CD14-positive monocyte (primary cell): ENCODE data around the gene ITPRIPL2. TPM values are rescaled to one million over a fixed set of nuclear protein-coding genes. Genes with fewer than 3 reads are reported as not detected.
A peak's percentile ranks its signal among the peaks of the same experiment; 100 is the strongest.

ENCODE experiments used
- DNase-seq, 3 donors: peaks; one replicate each; pipeline ENCODE4 v3.0.0-alpha.2; 2011 to 2022
- H2AFZ ChIP-seq: 2 replicates; pipeline ENCODE4 v1.6.0; 2012; ENCODE audit warnings: mild to moderate bottlenecking, low read depth, low read length, inconsistent platforms; ENCODE audit not compliant: insufficient read depth, poor library complexity, severe bottlenecking
- H3K27ac ChIP-seq, 2 donors: 1 replicate in 1 of 2; 2 replicates in 1 of 2; pipeline ENCODE4 v1.5.1; 2012 to 2013; ENCODE audit warnings: low read length in 2 of 2, control low read depth in 1 of 2, inconsistent platforms in 1 of 2, low read depth in 1 of 2, mild to moderate bottlenecking in 1 of 2
- H3K27me3 ChIP-seq, 2 donors: one replicate each; pipeline versions ENCODE4 v1.6.0 to v1.6.1; 2011 to 2013; ENCODE audit warnings: low read length in 2 of 2; ENCODE audit not compliant: control insufficient read depth in 2 of 2, insufficient read depth in 2 of 2
- H3K36me3 ChIP-seq, 2 donors: replicated peaks in 1 of 2; 1 replicate in 1 of 2; 2 replicates in 1 of 2; pipeline versions ENCODE4 v1.5.1 to v1.6.1; 2012 to 2013; ENCODE audit warnings: low read length in 2 of 2, control low read depth in 1 of 2, inconsistent platforms in 1 of 2, mild to moderate bottlenecking in 1 of 2; ENCODE audit not compliant: insufficient read depth in 2 of 2, control insufficient read depth in 1 of 2
- H3K4me1 ChIP-seq, 2 donors: 1 replicate in 1 of 2; 2 replicates in 1 of 2; pipeline versions ENCODE4 v1.5.1 to v1.6.1; 2012 to 2013; ENCODE audit warnings: low read length in 2 of 2, control low read depth in 1 of 2, inconsistent platforms in 1 of 2, mild to moderate bottlenecking in 1 of 2, moderate library complexity in 1 of 2; ENCODE audit not compliant: insufficient read depth in 2 of 2, control insufficient read depth in 1 of 2
- H3K4me2 ChIP-seq: replicated peaks from 2 replicates; pipeline ENCODE3; 2012; ENCODE audit warnings: low read length, moderate library complexity, mild to moderate bottlenecking; ENCODE audit not compliant: poor library complexity, severe bottlenecking; ENCODE audit errors: extremely low read depth
- H3K4me3 ChIP-seq, 3 experiments: fragments of 200-600 bp in 1 of 3; sonication (generic) in 1 of 3; replicated peaks in 1 of 3; 1 replicate in 2 of 3; 2 replicates in 1 of 3; pipeline ENCODE4 v1.5.1; 2011 to 2013; ENCODE audit warnings: low read length in 3 of 3, mild to moderate bottlenecking in 3 of 3, control low read depth in 2 of 3, low read depth in 2 of 3, inconsistent platforms in 1 of 3, moderate library complexity in 1 of 3
- H3K79me2 ChIP-seq: 2 replicates; pipeline ENCODE4 v1.6.0; 2012; ENCODE audit warnings: mild to moderate bottlenecking, control low read depth, inconsistent platforms, low read length, moderate library complexity; ENCODE audit not compliant: insufficient read depth
- H3K9ac ChIP-seq: 2 replicates; pipeline ENCODE4 v1.6.0; 2017; ENCODE audit warnings: low read length, mild to moderate bottlenecking; ENCODE audit not compliant: insufficient read depth, poor library complexity, severe bottlenecking
- H3K9me3 ChIP-seq, 2 donors: replicated peaks in 1 of 2; 1 replicate in 1 of 2; 2 replicates in 1 of 2; pipeline versions ENCODE4 v1.5.1 to v1.6.1; 2012 to 2013; ENCODE audit warnings: low read length in 2 of 2, control low read depth in 1 of 2; ENCODE audit not compliant: control insufficient read depth in 1 of 2, insufficient read depth in 1 of 2
- H4K20me1 ChIP-seq: 2 replicates; pipeline ENCODE4 v1.6.0; 2012; ENCODE audit warnings: mild to moderate bottlenecking, low read length, control low read depth, moderate library complexity; ENCODE audit not compliant: insufficient read depth
- H3K27ac Mint-ChIP-seq, 7 donors: one replicate each; pipeline ENCODE4 v1.8.0; 2020; ENCODE audit warnings: mild to moderate bottlenecking in 7 of 7, mixed read lengths in 7 of 7, moderate library complexity in 6 of 7, inconsistent platforms in 2 of 7
- H3K27me3 Mint-ChIP-seq, 3 donors: one replicate each; pipeline ENCODE4 v1.8.0; 2021 to 2022; ENCODE audit warnings: low read depth in 3 of 3, mild to moderate bottlenecking in 3 of 3, mixed read lengths in 3 of 3, moderate library complexity in 3 of 3, inconsistent platforms in 1 of 3
- H3K36me3 Mint-ChIP-seq, 2 donors: one replicate each; pipeline ENCODE4 v1.8.0; 2020; ENCODE audit warnings: mixed read lengths in 2 of 2, inconsistent platforms in 1 of 2, mild to moderate bottlenecking in 1 of 2
- H3K4me1 Mint-ChIP-seq: one replicate; pipeline ENCODE4 v1.8.0; 2020; ENCODE audit warnings: mild to moderate bottlenecking, mixed read lengths
- H3K4me3 Mint-ChIP-seq, 2 donors: one replicate each; pipeline ENCODE4 v1.8.0; 2020; ENCODE audit warnings: mild to moderate bottlenecking in 2 of 2, mixed read lengths in 2 of 2, moderate library complexity in 1 of 2
- H3K9me3 Mint-ChIP-seq, 7 donors: one replicate each; pipeline ENCODE4 v1.8.0; 2020 to 2022; ENCODE audit warnings: mixed read lengths in 7 of 7, mild to moderate bottlenecking in 6 of 7, moderate library complexity in 6 of 7, inconsistent platforms in 2 of 7
- CTCF ChIP-seq: fragments of 200-600 bp; IDR thresholded peaks from one replicate; pipeline ENCODE4 v1.8.0; 2022; ENCODE audit warnings: antibody characterized with exemption, mild to moderate bottlenecking
- WGBS: methylation state at CpG from one replicate; pipeline ENCODE4 v1.1.5; 2013; ENCODE audit warnings: missing lambda C conversion rate; ENCODE audit not compliant: insufficient coverage; 5-methylcytosine and 5-hydroxymethylcytosine counted together
- intact Hi-C, 2 donors: fragments of 100-400 bp; cut with micrococcal nuclease; formaldehyde crosslinking; loops; one replicate each; pipeline versions ENCODE4 v1.15.0 to v1.15.1; 2023
- polyA plus RNA-seq, 3 donors: library from polyadenylated mRNA; depleted of rRNA in 1 of 3; unstranded in 2 of 3; stranded (reverse) in 1 of 3; fragments of 300-500 nt in 2 of 3; fragments of >200 nt in 1 of 3; fragmentation: Illumina TruSeq in 2 of 3; gene quantifications; 1 replicate in 2 of 3; 2 replicates in 1 of 3; pipeline ENCODE4 v1.2.3, GENCODE V29; 2012 to 2021

Gene ITPRIPL2
- polyA plus RNA-seq, 3 donors, result 7.9 to 9.0 (median 8.2) TPM

- H3K79me2 ChIP-seq, result no peaks in the 10 kb centered on the region
- no peak overlapping the region for H3K4me2 ChIP-seq
- WGBS, result no CpG with 5 or more reads among the region's 2 CpGs
- H3K27me3 ChIP-seq, result peaks cover 18 to 38% of the 10 kb centered on the region in 2 donors
- H3K9ac ChIP-seq, result no peak overlapping the region
- H3K27ac ChIP-seq, result no peak overlapping the region
- H3K9me3 Mint-ChIP-seq, result peaks cover 0 to 10% (median 4%) of the 10 kb centered on the region in 7 donors
- DNase-seq, result no peak
- no peak overlapping the region for H3K4me3 ChIP-seq
- H3K4me1 ChIP-seq, result peaks cover 13 to 21% of the 10 kb centered on the region in 2 donors
- no peak overlapping the region for H3K4me3 Mint-ChIP-seq
- H3K9me3 ChIP-seq, result no peaks in the 10 kb centered on the region
- peaks cover 36 to 45% (median 38%) of the 10 kb centered on the region in 3 donors for H3K27me3 Mint-ChIP-seq
- no peak overlapping the region for H2AFZ ChIP-seq
- H3K36me3 ChIP-seq, result no peaks in the 10 kb centered on the region
- H4K20me1 ChIP-seq, result no peaks in the 10 kb centered on the region
- H3K27ac Mint-ChIP-seq, result no peak overlapping the region
- intact Hi-C loops, result loop anchor here (5.0 kb wide), 3 partner anchors 79 to 336 kb away; no protein-coding TSS in a partner anchor
- H3K4me1 Mint-ChIP-seq, result peaks cover 8% of the 10 kb centered on the region
- TF ChIP-seq CTCF, result no peak
- peaks cover 0 to 2% of the 10 kb centered on the region in 2 donors for H3K36me3 Mint-ChIP-seq
Observed at GRCh38 chr16:19166500-19166899, 52.7 kb downstream of the ITPRIPL2 start.

- TF ChIP-seq CTCF, result peak; percentile 92
- Mint-ChIP-seq H3K4me3 (peak within 1 kb of the TSS; percentile 77 to 86), H3K9me3 (peaks cover 0 to 10% (median 4%) of the 10 kb centered on the region in 7 donors), H3K36me3 (peaks cover 0 to 2% of the 10 kb centered on the region in 2 donors), H3K4me1 (peaks cover 19% of the 10 kb centered on the region), H3K27ac (no peak within 1 kb of the TSS), H3K27me3 (peaks cover 36 to 50% (median 48%) of the 10 kb centered on the region in 3 donors)
- Histone ChIP-seq H3K27me3 (peaks cover 18 to 38% of the 10 kb centered on the region in 2 donors), H3K4me3 (peak within 1 kb of the TSS; percentile 30 to 76 (median 46)), H3K9me3 (no peaks in the 10 kb centered on the region), H3K27ac (no peak within 1 kb of the TSS), H3K36me3 (no peaks in the 10 kb centered on the region), H3K79me2 (no peaks in the 10 kb centered on the region), H3K9ac (peak within 1 kb of the TSS; percentile 40), H3K4me1 (peaks cover 20 to 30% of the 10 kb centered on the region in 2 donors), H3K4me2 (peak within 1 kb of the TSS; percentile 86), H2AFZ (peak within 1 kb of the TSS; percentile 87), H4K20me1 (no peaks in the 10 kb centered on the region)
- intact Hi-C loops, result loop anchor here (1.0 to 5.0 kb wide), 4 partner anchors 81 to 334 kb away; no protein-coding TSS in a partner anchor
- peak; percentile 71 to 79 (median 76) for DNase-seq
- under 1% methylated on average over 53 of the region's 63 CpGs for WGBS
Observed at GRCh38 chr16:19167710-19168370, 54.1 kb downstream of the ITPRIPL2 start, which contains the start of gene SYT17. Gene SYT17, plus strand, starts transcription at chr16:19168240. Its CDS starts 407 bp downstream, at chr16:19168647.
